K562 (cell line): Measurements from ENCODE around the gene GPAT3. TPM values are rescaled to one million over a fixed set of nuclear protein-coding genes. Genes with fewer than 3 reads are reported as not detected.

Source experiments
- BRCA1 ChIP-seq, 2 experiments: fragments of 450-650 bp in 1 of 2; sonication (generic) in 1 of 2; formaldehyde crosslinking in 1 of 2; IDR thresholded peaks; 2 replicates each; pipeline versions ENCODE4 v1.5.0 to v1.6.1; 2017 to 2020; ENCODE audit warnings: mild to moderate bottlenecking in 1 of 2, missing genetic modification reagents in 1 of 2
- CBFA2T2 ChIP-seq: fragments of 450-650 bp; conservative IDR thresholded peaks from 2 replicates; pipeline ENCODE4 v1.6.1; 2017; ENCODE audit warnings: mild to moderate bottlenecking
- CXXC5 ChIP-seq: fragments of 250-450 bp; sonication (Bioruptor Pico); IDR thresholded peaks from 2 replicates; pipeline ENCODE4 v1.8.0; 2022; ENCODE audit warnings: inconsistent platforms, mild to moderate bottlenecking, moderate library complexity
- EZH2 ChIP-seq: IDR thresholded peaks from 2 replicates; pipeline ENCODE4 v1.6.1; 2012; ENCODE audit warnings: low read depth, mild to moderate bottlenecking, inconsistent platforms, low read length, borderline replicate concordance
- HMGN3 ChIP-seq: IDR thresholded peaks from 2 replicates; pipeline ENCODE4 v1.6.1; 2011; ENCODE audit warnings: borderline replicate concordance, low read depth, mild to moderate bottlenecking, mixed read lengths, low read length; ENCODE audit not compliant: insufficient read length; ENCODE audit errors: extremely low read depth
- MAZ ChIP-seq, 2 experiments: fragments of 450-650 bp in 1 of 2; sonication (generic) in 1 of 2; formaldehyde crosslinking; IDR thresholded peaks in 1 of 2; conservative IDR thresholded peaks in 1 of 2; 2 replicates each; pipeline versions ENCODE4 v1.4.0 to v1.5.0; 2020; ENCODE audit warnings: mild to moderate bottlenecking in 1 of 2, missing genetic modification reagents in 1 of 2
- PHF8 ChIP-seq: fragments of 200-600 bp; sonication (generic); IDR thresholded peaks from 2 replicates; pipeline ENCODE4 v1.6.1; 2012; ENCODE audit warnings: mixed run types, mild to moderate bottlenecking, inconsistent platforms, low read length, moderate library complexity, borderline replicate concordance
- POLR2H ChIP-seq: IDR thresholded peaks from 2 replicates; pipeline ENCODE4 v1.6.1; 2016; ENCODE audit warnings: missing genetic modification characterization, low read depth, mild to moderate bottlenecking, control low read depth, missing compliant biosample characterization, moderate library complexity
- ZBTB1 ChIP-seq: sonication (generic); formaldehyde crosslinking; IDR thresholded peaks from 2 replicates; pipeline ENCODE4 v1.8.1; 2023; ENCODE audit warnings: missing genetic modification reagents, low read depth, mild to moderate bottlenecking, borderline replicate concordance
- ZBTB9 ChIP-seq: fragments of 450-650 bp; formaldehyde crosslinking; IDR thresholded peaks from 2 replicates; pipeline ENCODE4 v1.4.0; 2020; ENCODE audit warnings: mild to moderate bottlenecking, moderate library complexity
- ZFP1 ChIP-seq: fragments of 450-650 bp; formaldehyde crosslinking; IDR thresholded peaks from 2 replicates; pipeline ENCODE4 v1.4.0; 2020; ENCODE audit warnings: mild to moderate bottlenecking, mixed read lengths
- ZNF133 ChIP-seq: fragments of 250-450 bp; sonication (Bioruptor Pico); IDR thresholded peaks from 2 replicates; pipeline ENCODE4 v1.4.0; 2020; ENCODE audit warnings: mild to moderate bottlenecking
- ZNF408 ChIP-seq: fragments of 250-450 bp; sonication (Bioruptor Pico); IDR thresholded peaks from 2 replicates; pipeline ENCODE4 v1.4.0; 2020; ENCODE audit warnings: low read depth, mild to moderate bottlenecking, moderate library complexity
- ZNF518B ChIP-seq: fragments of 250-450 bp; sonication (Bioruptor Pico); IDR thresholded peaks from 2 replicates; pipeline ENCODE4 v1.5.0; 2021; ENCODE audit warnings: mild to moderate bottlenecking, moderate library complexity
- polyA plus RNA-seq, 8 experiments: library from polyadenylated mRNA; depleted of rRNA in 4 of 8; stranded (reverse) in 5 of 8; unstranded in 3 of 8; fragments of >200 nt; fragmentation: Nextera tagmentation in 2 of 8; fragmentation: Illumina TruSeq in 1 of 8; extraction: Ambion mirVana in 2 of 8; extraction: Trizol in 1 of 8; gene quantifications; 2 replicates each; pipeline versions ENCODE4 v1.2.1 to v1.2.3, GENCODE V29; 2011 to 2014; ENCODE audit warnings: inconsistent platforms in 1 of 8, missing spikeins in 1 of 8
- total RNA-seq, 7 experiments: library from RNA; depleted of rRNA in 6 of 7; stranded (reverse); fragments of >200 nt in 6 of 7; fragmentation: Illumina TruSeq in 2 of 7; extraction: Trizol in 2 of 7; gene quantifications; 2 replicates each; pipeline versions ENCODE4 v1.2.1 to v1.2.3, GENCODE V29; 2011 to 2021; ENCODE audit warnings: low replicate concordance in 1 of 7
- TF ChIP-seq, protein P1 (sequence below): IDR thresholded peaks from 2 replicates; pipeline ENCODE4 v1.6.1; 2011; ENCODE audit not compliant: insufficient read length; ENCODE audit errors: extremely low read depth
- TF ChIP-seq, protein P2 (sequence below), 2 experiments: fragments of 450-650 bp; IDR thresholded peaks; 2 replicates each; pipeline ENCODE4 v1.6.1; 2018; ENCODE audit warnings: mild to moderate bottlenecking in 2 of 2, low read depth in 1 of 2; ENCODE audit not compliant: partially characterized antibody in 2 of 2

The GPAT3 gene
- total and polyA plus RNA-seq, 9 of the 15 experiments (the other 6 are each of a cell fraction or from before 2014, with no cell fraction given) = 4.1 to 16.1 (median 13.1) TPM

DNA sequence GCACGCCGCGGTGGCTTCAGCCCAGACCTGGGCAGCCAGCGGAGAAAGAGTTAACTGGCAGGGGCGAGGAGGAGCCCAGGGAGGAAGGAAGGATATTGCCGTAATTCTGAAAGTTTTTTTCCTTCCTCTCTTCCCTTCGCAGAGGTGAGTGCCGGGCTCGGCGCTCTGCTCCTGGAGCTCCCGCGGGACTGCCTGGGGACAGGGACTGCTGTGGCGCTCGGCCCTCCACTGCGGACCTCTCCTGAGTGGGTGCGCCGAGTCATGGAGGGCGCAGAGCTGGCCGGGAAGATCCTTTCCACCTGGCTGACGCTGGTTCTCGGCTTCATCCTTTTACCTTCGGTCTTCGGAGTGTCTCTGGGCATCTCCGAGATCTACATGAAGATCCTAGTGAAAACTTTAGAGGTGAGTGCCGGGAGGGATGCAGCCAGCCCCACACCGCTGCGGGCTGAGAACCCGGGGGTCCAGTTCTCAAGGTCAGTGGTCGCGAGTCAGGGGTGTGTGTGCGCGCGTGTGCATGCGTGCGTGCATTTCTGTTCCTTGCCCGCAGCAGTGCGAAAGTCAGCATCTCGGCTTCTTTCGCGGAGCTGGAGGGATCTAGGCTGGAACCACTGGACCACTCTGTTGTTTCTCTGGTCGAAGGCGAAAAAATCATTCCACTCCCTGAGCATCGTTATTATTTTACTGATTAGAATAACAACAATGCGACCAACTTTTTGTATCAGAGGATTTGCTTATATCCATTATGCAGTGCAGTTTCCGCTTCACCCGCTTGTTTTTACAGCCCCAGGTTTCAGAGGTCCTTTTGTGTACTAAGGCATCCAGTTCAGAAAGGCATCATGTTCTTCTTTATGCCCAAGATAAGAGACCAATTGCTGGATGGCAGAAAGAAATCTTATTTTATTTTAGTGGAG is 709 bp downstream of the GPAT3 start (continued):
- no peak for TF ChIP-seq ZBTB9 (CRISPR knock-in tag)
- TF ChIP-seq, protein P1, sequence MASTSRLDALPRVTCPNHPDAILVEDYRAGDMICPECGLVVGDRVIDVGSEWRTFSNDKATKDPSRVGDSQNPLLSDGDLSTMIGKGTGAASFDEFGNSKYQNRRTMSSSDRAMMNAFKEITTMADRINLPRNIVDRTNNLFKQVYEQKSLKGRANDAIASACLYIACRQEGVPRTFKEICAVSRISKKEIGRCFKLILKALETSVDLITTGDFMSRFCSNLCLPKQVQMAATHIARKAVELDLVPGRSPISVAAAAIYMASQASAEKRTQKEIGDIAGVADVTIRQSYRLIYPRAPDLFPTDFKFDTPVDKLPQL = no peak
- no peak for TF ChIP-seq EZH2
- TF ChIP-seq POLR2H (tag) = no peak
- no peak for TF ChIP-seq ZFP1 (CRISPR knock-in tag)
- no peak for TF ChIP-seq ZNF408 (CRISPR knock-in tag)
- TF ChIP-seq HMGN3 = no peak
- TF ChIP-seq BRCA1 (IDR thresholded peaks at IDR 0.05) = no peak
- TF ChIP-seq BRCA1 (CRISPR knock-in tag; IDR thresholded peaks at IDR 0.05) = no peak
- no peak for TF ChIP-seq ZNF518B
- TF ChIP-seq MAZ (CRISPR knock-in tag; conservative IDR thresholded peaks at IDR 0.05 in 1 of 2, IDR thresholded peaks at IDR 0.05 in 1 of 2) = 0 out of 4 replicates have a peak, but pooled peaks of 1 of the 2 experiments have one; percentile 16
- no peak for TF ChIP-seq ZBTB1
- TF ChIP-seq, protein P2, sequence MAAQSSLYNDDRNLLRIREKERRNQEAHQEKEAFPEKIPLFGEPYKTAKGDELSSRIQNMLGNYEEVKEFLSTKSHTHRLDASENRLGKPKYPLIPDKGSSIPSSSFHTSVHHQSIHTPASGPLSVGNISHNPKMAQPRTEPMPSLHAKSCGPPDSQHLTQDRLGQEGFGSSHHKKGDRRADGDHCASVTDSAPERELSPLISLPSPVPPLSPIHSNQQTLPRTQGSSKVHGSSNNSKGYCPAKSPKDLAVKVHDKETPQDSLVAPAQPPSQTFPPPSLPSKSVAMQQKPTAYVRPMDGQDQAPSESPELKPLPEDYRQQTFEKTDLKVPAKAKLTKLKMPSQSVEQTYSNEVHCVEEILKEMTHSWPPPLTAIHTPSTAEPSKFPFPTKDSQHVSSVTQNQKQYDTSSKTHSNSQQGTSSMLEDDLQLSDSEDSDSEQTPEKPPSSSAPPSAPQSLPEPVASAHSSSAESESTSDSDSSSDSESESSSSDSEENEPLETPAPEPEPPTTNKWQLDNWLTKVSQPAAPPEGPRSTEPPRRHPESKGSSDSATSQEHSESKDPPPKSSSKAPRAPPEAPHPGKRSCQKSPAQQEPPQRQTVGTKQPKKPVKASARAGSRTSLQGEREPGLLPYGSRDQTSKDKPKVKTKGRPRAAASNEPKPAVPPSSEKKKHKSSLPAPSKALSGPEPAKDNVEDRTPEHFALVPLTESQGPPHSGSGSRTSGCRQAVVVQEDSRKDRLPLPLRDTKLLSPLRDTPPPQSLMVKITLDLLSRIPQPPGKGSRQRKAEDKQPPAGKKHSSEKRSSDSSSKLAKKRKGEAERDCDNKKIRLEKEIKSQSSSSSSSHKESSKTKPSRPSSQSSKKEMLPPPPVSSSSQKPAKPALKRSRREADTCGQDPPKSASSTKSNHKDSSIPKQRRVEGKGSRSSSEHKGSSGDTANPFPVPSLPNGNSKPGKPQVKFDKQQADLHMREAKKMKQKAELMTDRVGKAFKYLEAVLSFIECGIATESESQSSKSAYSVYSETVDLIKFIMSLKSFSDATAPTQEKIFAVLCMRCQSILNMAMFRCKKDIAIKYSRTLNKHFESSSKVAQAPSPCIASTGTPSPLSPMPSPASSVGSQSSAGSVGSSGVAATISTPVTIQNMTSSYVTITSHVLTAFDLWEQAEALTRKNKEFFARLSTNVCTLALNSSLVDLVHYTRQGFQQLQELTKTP (IDR thresholded peaks at IDR 0.05; ENCODE audit: low read depth in 1 of 2, partially characterized antibody in 2 of 2) = no peak
- TF ChIP-seq PHF8 = no peak
- TF ChIP-seq CBFA2T2 = no peak
- no peak for TF ChIP-seq ZNF133 (CRISPR knock-in tag)
- peak; percentile 48; the same call in 1 of the 2 replicates for TF ChIP-seq CXXC5 (CRISPR knock-in tag)
